Measurements from ENCODE around the gene B2M.

The B2M gene

GRCh38 chr15:44711096-44711742 lies at the start of gene B2M, which contains the start of gene PATL2:
B2M (plus strand) TSS chr15:44711517; CDS start chr15:44711547, 30 bp downstream.
PATL2 (minus strand) TSS chr15:44711323; CDS start chr15:44676490, 34,833 bp downstream.
- peaks cover 60% of the 10 kb centered on the region for H3K36me3 Mint-ChIP-seq (ENCODE audit: low read depth)

GRCh38 chr15:44661576-44661975 lies 49.7 kb upstream of the B2M start:
- Mint-ChIP-seq H3K27me3 (ENCODE audit: low read depth) (no peaks in the 10 kb centered on the region), H3K9me3 (no peaks in the 10 kb centered on the region), H3K4me1 (ENCODE audit: low read depth) (peaks cover 44% of the 10 kb centered on the region), H3K27ac (no peak overlapping the region), H3K4me3 (peak overlapping the region; percentile 22), H3K36me3 (ENCODE audit: low read depth) (peaks cover 19% of the 10 kb centered on the region)

More at GRCh38 chr15:44711096-44711742, at the start of gene B2M, which contains the start of gene PATL2:
- Mint-ChIP-seq H3K4me3 (peak within 1 kb of the TSS; percentile 89), H3K27me3 (ENCODE audit: low read depth) (no peaks in the 10 kb centered on the region), H3K9me3 (no peaks in the 10 kb centered on the region), H3K4me1 (ENCODE audit: low read depth) (peaks cover 45% of the 10 kb centered on the region), H3K27ac (peak within 1 kb of the TSS; percentile 99)

GRCh38 chr15:44662478-44663409 lies 48.6 kb upstream of the B2M start:
- H3K36me3 Mint-ChIP-seq (ENCODE audit: low read depth) = peaks cover 12% of the 10 kb centered on the region
- H3K27me3 Mint-ChIP-seq (ENCODE audit: low read depth) = no peaks in the 10 kb centered on the region
- H3K4me1 Mint-ChIP-seq (ENCODE audit: low read depth) = peaks cover 51% of the 10 kb centered on the region
- peak overlapping the region; percentile 90 for H3K27ac Mint-ChIP-seq
- H3K4me3 Mint-ChIP-seq = peak overlapping the region; percentile 75
- no peaks in the 10 kb centered on the region for H3K9me3 Mint-ChIP-seq

- Mint-ChIP-seq H3K4me1 (ENCODE audit: low read depth) (peaks cover 59% of the 10 kb centered on the region), H3K4me3 (peak within 1 kb of the TSS; percentile 75), H3K9me3 (no peaks in the 10 kb centered on the region), H3K36me3 (ENCODE audit: low read depth) (peaks cover 13% of the 10 kb centered on the region), H3K27ac (peak within 1 kb of the TSS; percentile 90), H3K27me3 (ENCODE audit: low read depth) (no peaks in the 10 kb centered on the region)
These were observed 47.7 kb upstream of the B2M start, which contains the start of gene SPG11 for GRCh38 chr15:44663410-44664308. SPG11 (minus strand) TSS chr15:44663662; CDS start chr15:44663647, 15 bp downstream.

GRCh38 chr15:44666210-44667038 lies 44.9 kb upstream of the B2M start:
- H3K4me3 Mint-ChIP-seq = peak overlapping the region; percentile 77
- peaks cover 71% of the 10 kb centered on the region for H3K4me1 Mint-ChIP-seq (ENCODE audit: low read depth)
- H3K27me3 Mint-ChIP-seq (ENCODE audit: low read depth) = no peaks in the 10 kb centered on the region
- H3K9me3 Mint-ChIP-seq = no peaks in the 10 kb centered on the region
- peak overlapping the region; percentile 90 for H3K27ac Mint-ChIP-seq
- H3K36me3 Mint-ChIP-seq (ENCODE audit: low read depth) = peaks cover 6% of the 10 kb centered on the region

- Mint-ChIP-seq H3K36me3 (ENCODE audit: low read depth) (peaks cover 7% of the 10 kb centered on the region), H3K4me3 (peak overlapping the region; percentile 77), H3K27me3 (ENCODE audit: low read depth) (no peaks in the 10 kb centered on the region), H3K9me3 (no peaks in the 10 kb centered on the region), H3K27ac (peak overlapping the region; percentile 90), H3K4me1 (ENCODE audit: low read depth) (peaks cover 72% of the 10 kb centered on the region)
These were observed 44.3 kb upstream of the B2M start for GRCh38 chr15:44667039-44667360.

- H3K4me3 Mint-ChIP-seq = no peak overlapping the region
- H3K4me1 Mint-ChIP-seq (ENCODE audit: low read depth) = peaks cover 76% of the 10 kb centered on the region
- H3K36me3 Mint-ChIP-seq (ENCODE audit: low read depth) = peaks cover 13% of the 10 kb centered on the region
- peak overlapping the region; percentile 76 for H3K27ac Mint-ChIP-seq
- no peaks in the 10 kb centered on the region for H3K9me3 Mint-ChIP-seq
- H3K27me3 Mint-ChIP-seq (ENCODE audit: low read depth) = no peaks in the 10 kb centered on the region
These were observed 42.4 kb upstream of the B2M start for GRCh38 chr15:44668921-44669320.

- Mint-ChIP-seq H3K27me3 (ENCODE audit: low read depth) (no peaks in the 10 kb centered on the region), H3K36me3 (ENCODE audit: low read depth) (peaks cover 17% of the 10 kb centered on the region), H3K9me3 (no peaks in the 10 kb centered on the region), H3K4me3 (no peak overlapping the region), H3K4me1 (ENCODE audit: low read depth) (peaks cover 73% of the 10 kb centered on the region), H3K27ac (peak overlapping the region; percentile 20)
These were observed 41.0 kb upstream of the B2M start for GRCh38 chr15:44670087-44670950.

GRCh38 chr15:44673639-44674038 lies 37.7 kb upstream of the B2M start:
- H3K4me1 Mint-ChIP-seq (ENCODE audit: low read depth) = peaks cover 71% of the 10 kb centered on the region
- no peaks in the 10 kb centered on the region for H3K9me3 Mint-ChIP-seq
- H3K36me3 Mint-ChIP-seq (ENCODE audit: low read depth) = peaks cover 22% of the 10 kb centered on the region
- H3K4me3 Mint-ChIP-seq = no peak overlapping the region
- H3K27ac Mint-ChIP-seq = peak overlapping the region; percentile 41
- H3K27me3 Mint-ChIP-seq (ENCODE audit: low read depth) = no peaks in the 10 kb centered on the region

- Mint-ChIP-seq H3K27ac (peak overlapping the region; percentile 91), H3K9me3 (peaks cover 9% of the 10 kb centered on the region), H3K4me3 (peak overlapping the region; percentile 69), H3K27me3 (ENCODE audit: low read depth) (no peaks in the 10 kb centered on the region), H3K4me1 (ENCODE audit: low read depth) (peaks cover 66% of the 10 kb centered on the region), H3K36me3 (ENCODE audit: low read depth) (peaks cover 28% of the 10 kb centered on the region)
These were observed 35.4 kb upstream of the B2M start for GRCh38 chr15:44675911-44676310.

- Mint-ChIP-seq H3K4me1 (ENCODE audit: low read depth) (peaks cover 66% of the 10 kb centered on the region), H3K9me3 (peaks cover 13% of the 10 kb centered on the region), H3K36me3 (ENCODE audit: low read depth) (peaks cover 32% of the 10 kb centered on the region), H3K27me3 (ENCODE audit: low read depth) (no peaks in the 10 kb centered on the region), H3K4me3 (peak overlapping the region; percentile 69), H3K27ac (peak overlapping the region; percentile 91)
These were observed 34.6 kb upstream of the B2M start for GRCh38 chr15:44676676-44677075.

GRCh38 chr15:44682211-44682610 lies 29.1 kb upstream of the B2M start:
- Mint-ChIP-seq H3K4me1 (ENCODE audit: low read depth) (peaks cover 64% of the 10 kb centered on the region), H3K36me3 (ENCODE audit: low read depth) (peaks cover 48% of the 10 kb centered on the region), H3K27ac (peak overlapping the region; percentile 87), H3K4me3 (peak overlapping the region; percentile 63), H3K9me3 (peaks cover 50% of the 10 kb centered on the region), H3K27me3 (ENCODE audit: low read depth) (no peaks in the 10 kb centered on the region)

Measured in T-helper 1 cell treated with Interleukin-12 subunit alpha and Interleukin-12 subunit beta and Interleukin-4 antibody, amounts not matched to agents 30 μg/mL and 1 μg/mL, for 36 hours (primary cell).